ENCODE results near the gene SLC22A9. TPM values are rescaled to one million over a fixed set of nuclear protein-coding genes. Genes with fewer than 3 reads are reported as not detected.
"Not testable (repeated sequence)": the region's sequence is repeated elsewhere in the genome, so short reads cannot be mapped to it uniquely, and the experiment has no call there.

SLC22A9 gene
- total RNA-seq, 1 experiment from 2014 or later: not detected

DNA sequence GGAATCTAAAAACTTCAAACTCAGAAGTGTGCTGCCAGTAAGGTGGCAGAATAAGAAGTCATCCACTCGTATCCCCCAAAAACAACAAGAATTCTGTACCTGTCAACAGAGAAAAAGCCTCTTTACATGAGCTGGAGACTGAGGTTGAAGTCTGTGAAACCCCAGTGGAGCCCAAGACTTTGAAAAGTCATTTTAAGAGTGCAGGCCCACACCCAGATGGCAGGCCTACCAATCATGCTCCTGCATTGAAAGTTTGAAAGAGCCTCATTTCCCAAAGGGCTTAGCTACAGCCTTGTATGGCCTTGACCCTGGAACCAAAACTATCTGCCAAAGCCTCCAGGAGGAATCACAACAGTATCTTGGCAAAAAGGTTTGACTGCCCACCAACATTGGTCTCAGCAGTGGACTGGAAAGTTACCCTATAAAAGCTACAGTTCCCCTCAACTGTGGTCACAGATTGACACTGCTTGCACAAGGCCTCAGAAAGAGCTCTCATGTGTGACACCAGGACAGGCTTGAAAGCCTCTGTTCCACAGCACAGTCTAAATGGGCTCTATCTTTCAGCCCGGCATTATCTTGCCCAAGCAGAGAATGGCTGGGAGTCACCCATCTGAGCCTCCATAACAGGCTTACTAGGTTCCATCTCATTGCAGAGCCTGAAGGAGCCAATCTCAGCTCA lies 47.7 kb downstream of the SLC22A9 start:
- DNase-seq (ENCODE audit: low read depth, low spot score) (no peak), ATAC-seq (no peak)
- Histone ChIP-seq H3K4me3 (ENCODE audit: low read depth in 2 of 2, low read length in 2 of 2) (no peak overlapping the region), H3K27ac (ENCODE audit: low read length) (no peak overlapping the region), H3K9me3 (ENCODE audit: control insufficient read depth, insufficient read depth, low read depth, low read length) (no peaks in the 10 kb centered on the region), H3K36me3 (ENCODE audit: control insufficient read depth, insufficient read depth, low read length) (no peaks in the 10 kb centered on the region), H3K27me3 (ENCODE audit: control insufficient read depth, insufficient read depth, low read length) (no peaks in the 10 kb centered on the region; the same call in 1 of the 2 replicates), H3K4me1 (ENCODE audit: control insufficient read depth, insufficient read depth, low read length) (no peaks in the 10 kb centered on the region)
- intact Hi-C loops (cut with micrococcal nuclease; ENCODE audit: unreplicated experiment): no loop called here
- in situ Hi-C loops (cut with HindIII; ENCODE audit: low pct_unique_long_range_greater_than_20kb, low sequenced_read_pairs): no loop called here
- CTCF ChIA-PET: no interaction called here
- TF ChIP-seq, protein P1, sequence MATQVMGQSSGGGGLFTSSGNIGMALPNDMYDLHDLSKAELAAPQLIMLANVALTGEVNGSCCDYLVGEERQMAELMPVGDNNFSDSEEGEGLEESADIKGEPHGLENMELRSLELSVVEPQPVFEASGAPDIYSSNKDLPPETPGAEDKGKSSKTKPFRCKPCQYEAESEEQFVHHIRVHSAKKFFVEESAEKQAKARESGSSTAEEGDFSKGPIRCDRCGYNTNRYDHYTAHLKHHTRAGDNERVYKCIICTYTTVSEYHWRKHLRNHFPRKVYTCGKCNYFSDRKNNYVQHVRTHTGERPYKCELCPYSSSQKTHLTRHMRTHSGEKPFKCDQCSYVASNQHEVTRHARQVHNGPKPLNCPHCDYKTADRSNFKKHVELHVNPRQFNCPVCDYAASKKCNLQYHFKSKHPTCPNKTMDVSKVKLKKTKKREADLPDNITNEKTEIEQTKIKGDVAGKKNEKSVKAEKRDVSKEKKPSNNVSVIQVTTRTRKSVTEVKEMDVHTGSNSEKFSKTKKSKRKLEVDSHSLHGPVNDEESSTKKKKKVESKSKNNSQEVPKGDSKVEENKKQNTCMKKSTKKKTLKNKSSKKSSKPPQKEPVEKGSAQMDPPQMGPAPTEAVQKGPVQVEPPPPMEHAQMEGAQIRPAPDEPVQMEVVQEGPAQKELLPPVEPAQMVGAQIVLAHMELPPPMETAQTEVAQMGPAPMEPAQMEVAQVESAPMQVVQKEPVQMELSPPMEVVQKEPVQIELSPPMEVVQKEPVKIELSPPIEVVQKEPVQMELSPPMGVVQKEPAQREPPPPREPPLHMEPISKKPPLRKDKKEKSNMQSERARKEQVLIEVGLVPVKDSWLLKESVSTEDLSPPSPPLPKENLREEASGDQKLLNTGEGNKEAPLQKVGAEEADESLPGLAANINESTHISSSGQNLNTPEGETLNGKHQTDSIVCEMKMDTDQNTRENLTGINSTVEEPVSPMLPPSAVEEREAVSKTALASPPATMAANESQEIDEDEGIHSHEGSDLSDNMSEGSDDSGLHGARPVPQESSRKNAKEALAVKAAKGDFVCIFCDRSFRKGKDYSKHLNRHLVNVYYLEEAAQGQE (IDR thresholded peaks at IDR 0.05; ENCODE audit: insufficient read depth in 1 of 2, low read depth in 2 of 2, low read length in 1 of 2): no peak
- TF ChIP-seq SIN3A (IDR thresholded peaks at IDR 0.05; ENCODE audit: borderline replicate concordance, insufficient read depth, low read depth, low read length) (no peak), POLR2AphosphoS5 (IDR thresholded peaks at IDR 0.05; ENCODE audit: low read depth, low read length) (no peak), TCF7L2 (IDR thresholded peaks at IDR 0.05; ENCODE audit: low read depth, low read length) (no peak)
- TF ChIP-seq, protein P2, sequence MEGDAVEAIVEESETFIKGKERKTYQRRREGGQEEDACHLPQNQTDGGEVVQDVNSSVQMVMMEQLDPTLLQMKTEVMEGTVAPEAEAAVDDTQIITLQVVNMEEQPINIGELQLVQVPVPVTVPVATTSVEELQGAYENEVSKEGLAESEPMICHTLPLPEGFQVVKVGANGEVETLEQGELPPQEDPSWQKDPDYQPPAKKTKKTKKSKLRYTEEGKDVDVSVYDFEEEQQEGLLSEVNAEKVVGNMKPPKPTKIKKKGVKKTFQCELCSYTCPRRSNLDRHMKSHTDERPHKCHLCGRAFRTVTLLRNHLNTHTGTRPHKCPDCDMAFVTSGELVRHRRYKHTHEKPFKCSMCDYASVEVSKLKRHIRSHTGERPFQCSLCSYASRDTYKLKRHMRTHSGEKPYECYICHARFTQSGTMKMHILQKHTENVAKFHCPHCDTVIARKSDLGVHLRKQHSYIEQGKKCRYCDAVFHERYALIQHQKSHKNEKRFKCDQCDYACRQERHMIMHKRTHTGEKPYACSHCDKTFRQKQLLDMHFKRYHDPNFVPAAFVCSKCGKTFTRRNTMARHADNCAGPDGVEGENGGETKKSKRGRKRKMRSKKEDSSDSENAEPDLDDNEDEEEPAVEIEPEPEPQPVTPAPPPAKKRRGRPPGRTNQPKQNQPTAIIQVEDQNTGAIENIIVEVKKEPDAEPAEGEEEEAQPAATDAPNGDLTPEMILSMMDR (IDR thresholded peaks at IDR 0.05): no peak
- POLR2A ChIA-PET: no interaction called here
- no TSS peak for BruUV-seq (replicated peaks)

DNA sequence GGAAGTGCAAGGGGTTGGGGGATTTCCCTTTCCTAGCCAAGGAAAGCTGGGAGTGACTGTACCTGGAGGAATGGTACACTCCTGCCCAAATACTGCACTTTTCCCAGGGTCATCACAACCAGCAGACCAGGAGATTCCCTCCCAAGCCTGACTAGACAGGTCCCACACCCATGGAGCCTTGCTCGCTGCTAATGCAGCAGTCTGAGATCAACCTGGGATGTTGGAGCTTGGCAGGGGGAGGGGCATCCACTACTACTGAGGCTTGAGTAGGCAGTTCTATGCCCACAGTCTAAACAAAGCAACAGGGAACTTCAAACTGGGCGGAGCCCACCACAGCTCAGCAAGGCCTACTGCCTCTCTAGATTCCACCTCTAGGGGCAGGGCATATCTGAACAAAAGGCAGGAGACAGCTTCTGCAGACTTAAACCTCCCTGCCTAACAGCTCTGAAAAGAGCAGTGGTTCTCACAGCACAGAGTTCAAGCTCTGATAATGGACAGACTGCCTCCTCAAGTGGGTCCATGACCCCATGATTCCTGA lies 58.5 kb downstream of the SLC22A9 start:
- BruUV-seq (replicated peaks): no TSS peak
- Histone ChIP-seq H3K27ac (ENCODE audit: low read length) (no peak overlapping the region), H3K4me3 (ENCODE audit: low read depth in 2 of 2, low read length in 2 of 2) (no peak overlapping the region), H3K9me3 (ENCODE audit: control insufficient read depth, insufficient read depth, low read depth, low read length) (no peaks in the 10 kb centered on the region), H3K27me3 (ENCODE audit: control insufficient read depth, insufficient read depth, low read length) (no peaks in the 10 kb centered on the region), H3K4me1 (ENCODE audit: control insufficient read depth, insufficient read depth, low read length) (no peaks in the 10 kb centered on the region), H3K36me3 (ENCODE audit: control insufficient read depth, insufficient read depth, low read length) (no peaks in the 10 kb centered on the region)
- in situ Hi-C loops (cut with HindIII; ENCODE audit: low pct_unique_long_range_greater_than_20kb, low sequenced_read_pairs): no loop called here
- no peak for ATAC-seq
- intact Hi-C loops (cut with micrococcal nuclease; ENCODE audit: unreplicated experiment): no loop called here
- TF ChIP-seq POLR2AphosphoS5 (IDR thresholded peaks at IDR 0.05; ENCODE audit: low read depth, low read length): no peak
- TF ChIP-seq, protein P2 (IDR thresholded peaks at IDR 0.05): no peak
- TF ChIP-seq, protein P1 (IDR thresholded peaks at IDR 0.05; ENCODE audit: insufficient read depth in 1 of 2, low read depth in 2 of 2, low read length in 1 of 2): no peak
- TF ChIP-seq SIN3A (IDR thresholded peaks at IDR 0.05; ENCODE audit: borderline replicate concordance, insufficient read depth, low read depth, low read length): no peak
- no peak for TF ChIP-seq TCF7L2 (IDR thresholded peaks at IDR 0.05; ENCODE audit: low read depth, low read length)
- ChIA-PET POLR2A (no interaction called here), CTCF (no interaction called here)
- no peak for DNase-seq (ENCODE audit: low read depth, low spot score)

DNA sequence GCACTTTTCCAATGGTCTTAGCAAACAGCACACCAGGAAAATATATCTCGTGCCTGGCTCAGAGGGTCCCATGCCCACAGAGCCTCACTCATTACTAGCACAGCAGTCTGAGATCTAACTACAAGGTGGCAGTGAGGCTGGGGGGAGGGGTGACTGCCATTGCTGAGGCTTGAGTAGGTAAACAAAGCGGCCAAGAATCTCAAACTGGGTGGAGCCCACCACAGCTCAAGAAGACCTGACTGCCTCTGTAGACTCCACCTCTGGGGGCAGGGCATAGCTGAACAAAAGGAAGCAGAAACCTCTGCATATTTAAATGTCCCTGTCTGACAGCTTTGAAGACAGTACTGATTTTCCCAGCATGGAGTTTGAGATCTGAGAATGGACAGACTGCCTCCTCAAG lies 61.1 kb downstream of the SLC22A9 start:
- DNase-seq (ENCODE audit: low read depth, low spot score); CTCF ChIA-PET; H3K4me3 ChIP-seq (ENCODE audit: low read depth in 2 of 2, low read length in 2 of 2); intact Hi-C loops (cut with micrococcal nuclease; ENCODE audit: unreplicated experiment); H3K36me3 ChIP-seq (ENCODE audit: control insufficient read depth, insufficient read depth, low read length); H3K9me3 ChIP-seq (ENCODE audit: control insufficient read depth, insufficient read depth, low read depth, low read length); BruUV-seq (replicated peaks); POLR2A ChIA-PET; H3K4me1 ChIP-seq (ENCODE audit: control insufficient read depth, insufficient read depth, low read length); in situ Hi-C loops (cut with HindIII; ENCODE audit: low pct_unique_long_range_greater_than_20kb, low sequenced_read_pairs); ATAC-seq; H3K27ac ChIP-seq (ENCODE audit: low read length); H3K27me3 ChIP-seq (ENCODE audit: control insufficient read depth, insufficient read depth, low read length): not testable (repeated sequence)
